Neural cell (in vitro differentiated cells): ENCODE results near the gene CNPPD1. TPM values are rescaled to one million over a fixed set of nuclear protein-coding genes. Genes with fewer than 3 reads are reported as not detected.

ENCODE experiments used
- H2AFZ ChIP-seq: fragments of 200-600, 300-800 bp; sonication (generic), shearing (Covaris generic); 2 replicates; pipeline ENCODE4 v1.6.0; 2014; ENCODE audit warnings: low read depth, mild to moderate bottlenecking, antibody characterized with exemption, low read length, moderate library complexity
- H3F3A ChIP-seq: fragments of 200-600 bp; shearing (Covaris generic); 2 replicates; pipeline ENCODE4 v1.6.1; 2016; ENCODE audit warnings: mild to moderate bottlenecking, moderate library complexity, mixed read lengths, antibody characterized with exemption, low read length; ENCODE audit not compliant: insufficient read depth, poor library complexity, severe bottlenecking
- H3K27ac ChIP-seq: fragments of 200-600, 300-800 bp; sonication (generic), shearing (Covaris generic); 2 replicates; pipeline ENCODE4 v1.5.1; 2014; ENCODE audit warnings: mild to moderate bottlenecking, low read length, moderate library complexity
- H3K27me3 ChIP-seq: fragments of 300-800, 200-600 bp; sonication (generic), shearing (Covaris generic); 2 replicates; pipeline ENCODE4 v1.6.0; 2014; ENCODE audit warnings: mild to moderate bottlenecking, low read depth, low read length, moderate library complexity; ENCODE audit not compliant: insufficient read depth
- H3K36me3 ChIP-seq: fragments of 300-800, 200-600 bp; sonication (generic), shearing (Covaris generic); 2 replicates; pipeline ENCODE4 v1.5.1; 2014; ENCODE audit warnings: mild to moderate bottlenecking, antibody characterized with exemption, low read length, moderate library complexity; ENCODE audit not compliant: insufficient read depth
- H3K4me2 ChIP-seq: fragments of 300-800, 200-600 bp; sonication (generic), shearing (Covaris generic); 2 replicates; pipeline ENCODE4 v1.6.0; 2014; ENCODE audit warnings: mild to moderate bottlenecking, low read length
- H3K4me3 ChIP-seq: fragments of 300-800, 200-600 bp; sonication (generic), shearing (Covaris generic); 2 replicates; pipeline ENCODE4 v1.5.1; 2014; ENCODE audit warnings: mild to moderate bottlenecking, low read length, moderate library complexity
- H3K79me2 ChIP-seq: fragments of 200-600 bp; shearing (Covaris generic); replicated peaks from 2 replicates; pipeline ENCODE4 v1.6.0; 2014; ENCODE audit warnings: mild to moderate bottlenecking, low read length, moderate library complexity; ENCODE audit not compliant: insufficient read depth
- H3K9ac ChIP-seq: fragments of 300-800, 200-600 bp; sonication (generic), shearing (Covaris generic); 2 replicates; pipeline ENCODE4 v1.6.1; 2016; ENCODE audit warnings: mild to moderate bottlenecking, low read length, mixed read lengths
- H3K9me2 ChIP-seq: fragments of 200-600 bp; shearing (Covaris generic); 2 replicates; pipeline ENCODE4 v1.6.1; 2016; ENCODE audit warnings: mild to moderate bottlenecking, low read length, mixed read lengths; ENCODE audit not compliant: insufficient read depth
- H3K9me3 ChIP-seq: fragments of 200-600, 300-800 bp; sonication (generic), shearing (Covaris generic); 2 replicates; pipeline ENCODE4 v1.6.1; 2016; ENCODE audit warnings: mild to moderate bottlenecking, mixed run types, low read length, moderate library complexity, mixed read lengths
- H4K20me1 ChIP-seq: fragments of 200-600 bp; shearing (Covaris generic); 2 replicates; pipeline ENCODE4 v1.6.1; 2016; ENCODE audit warnings: mild to moderate bottlenecking, mixed run types; ENCODE audit not compliant: insufficient read depth
- CTCF ChIP-seq: fragments of 450-650 bp; IDR thresholded peaks from 2 replicates; pipeline ENCODE4 v1.5.1; 2014; ENCODE audit warnings: antibody characterized with exemption, mild to moderate bottlenecking, moderate library complexity; ENCODE audit not compliant: poor library complexity, severe bottlenecking
- EP300 ChIP-seq: fragments of 450-650 bp; conservative IDR thresholded peaks from 2 replicates; pipeline ENCODE4 v1.6.1; 2014; ENCODE audit warnings: antibody characterized with exemption, mild to moderate bottlenecking, moderate library complexity; ENCODE audit not compliant: poor library complexity, severe bottlenecking
- EZH2 ChIP-seq: fragments of 200-600, 300-800 bp; shearing (Covaris generic), sonication (generic); IDR thresholded peaks from 2 replicates; pipeline ENCODE4 v1.6.1; 2014; ENCODE audit warnings: antibody characterized with exemption, low read length, borderline replicate concordance, mild to moderate bottlenecking; ENCODE audit not compliant: insufficient read depth, poor library complexity, severe bottlenecking
- MXI1 ChIP-seq: fragments of 450-650 bp; conservative IDR thresholded peaks from 2 replicates; pipeline ENCODE4 v1.6.1; 2014; ENCODE audit warnings: antibody characterized with exemption, mild to moderate bottlenecking; ENCODE audit not compliant: poor library complexity, severe bottlenecking
- POLR2AphosphoS5 ChIP-seq: IDR thresholded peaks from 2 replicates; pipeline ENCODE4 v1.6.1; 2012
- RAD21 ChIP-seq: fragments of 450-650 bp; conservative IDR thresholded peaks from 2 replicates; pipeline ENCODE4 v1.6.1; 2014; ENCODE audit warnings: antibody characterized with exemption, mild to moderate bottlenecking, moderate library complexity
- REST ChIP-seq: IDR thresholded peaks from 2 replicates; pipeline ENCODE4 v1.6.1; 2012; ENCODE audit warnings: borderline replicate concordance
- SMC3 ChIP-seq: fragments of 450-650 bp; conservative IDR thresholded peaks from 2 replicates; pipeline ENCODE4 v1.6.1; 2014; ENCODE audit warnings: antibody characterized with exemption, mild to moderate bottlenecking, moderate library complexity; ENCODE audit not compliant: poor library complexity
- TAF1 ChIP-seq: IDR thresholded peaks from 2 replicates; pipeline ENCODE4 v1.6.1; 2012; ENCODE audit warnings: low read depth
- polyA plus RNA-seq: library from polyadenylated mRNA; depleted of rRNA; stranded (reverse); fragments of >200 nt; gene quantifications from 2 replicates; pipeline ENCODE4 v1.2.3, GENCODE V29; 2014

CNPPD1 gene
- polyA plus RNA-seq, 1 donor from 2014 or later: 89.1 TPM

- no peak overlapping the region for H3K4me3 ChIP-seq
- H3K9me2 ChIP-seq: no peaks in the 10 kb centered on the region
- H4K20me1 ChIP-seq: no peaks in the 10 kb centered on the region
- no peaks in the 10 kb centered on the region for H3K79me2 ChIP-seq
- no peak overlapping the region for H3K27ac ChIP-seq
- no peaks in the 10 kb centered on the region for H3F3A ChIP-seq
- no peak overlapping the region for H3K9ac ChIP-seq
- H3K36me3 ChIP-seq: no peaks in the 10 kb centered on the region
- no peak overlapping the region for H3K4me2 ChIP-seq
- no peaks in the 10 kb centered on the region for H3K9me3 ChIP-seq
- no peak overlapping the region for H2AFZ ChIP-seq
- H3K27me3 ChIP-seq: no peaks in the 10 kb centered on the region
- TF ChIP-seq REST (no peak), TAF1 (no peak), CTCF (no peak), MXI1 (no peak), EP300 (no peak), SMC3 (no peak), POLR2AphosphoS5 (no peak), RAD21 (no peak), EZH2 (no peak)
Observed at GRCh38 chr2:219210886-219211362, 34.2 kb upstream of the CNPPD1 start.

GRCh38 chr2:219210196-219210885, 33.6 kb upstream of the CNPPD1 start:
- no peaks in the 10 kb centered on the region for H3K79me2 ChIP-seq
- H3K36me3 ChIP-seq: no peaks in the 10 kb centered on the region
- H3K27ac ChIP-seq: no peak overlapping the region
- H2AFZ ChIP-seq: no peak overlapping the region
- TF ChIP-seq CTCF (no peak), RAD21 (no peak), EP300 (no peak)
- H4K20me1 ChIP-seq: no peaks in the 10 kb centered on the region
- no peaks in the 10 kb centered on the region for H3K9me2 ChIP-seq
- H3K27me3 ChIP-seq: no peaks in the 10 kb centered on the region
- H3K9me3 ChIP-seq: no peaks in the 10 kb centered on the region
- no peaks in the 10 kb centered on the region for H3F3A ChIP-seq
- H3K4me3 ChIP-seq: no peak overlapping the region
- no peak overlapping the region for H3K9ac ChIP-seq
- no peak overlapping the region for H3K4me2 ChIP-seq
